GM18502 (cell line): ENCODE measurements around the gene KRCC1.

Experiments used
- ATAC-seq: cut with Tn5 transposase; IDR thresholded peaks from one replicate; pipeline ENCODE4 v1.9.1; 2021; ENCODE audit warnings: mild to moderate bottlenecking; ENCODE audit not compliant: unreplicated experiment, poor library complexity

KRCC1 gene

GRCh38 chr2:88055371-88056128 lies at the start of gene KRCC1:
Gene KRCC1 (minus strand): TSS chr2:88055783. CDS start chr2:88028563, 27,220 bp downstream.
- ATAC-seq: peak; percentile 96

- no peak for ATAC-seq
These were observed 44.9 kb upstream of the KRCC1 start for GRCh38 chr2:88100489-88100858.

GRCh38 chr2:88099798-88100488 lies 44.4 kb upstream of the KRCC1 start:
- no peak for ATAC-seq

GRCh38 chr2:88098558-88098900 lies 42.9 kb upstream of the KRCC1 start:
- ATAC-seq: no peak

- no peak for ATAC-seq
These were observed 42.4 kb upstream of the KRCC1 start for GRCh38 chr2:88097891-88098557.

GRCh38 chr2:88097192-88097591 lies 41.6 kb upstream of the KRCC1 start:
- no peak for ATAC-seq

- no peak for ATAC-seq
These were observed 41.1 kb upstream of the KRCC1 start for GRCh38 chr2:88096708-88097107.

- ATAC-seq: no peak
These were observed 39.4 kb upstream of the KRCC1 start for GRCh38 chr2:88095022-88095421.

- ATAC-seq: no peak
These were observed 37.2 kb upstream of the KRCC1 start for GRCh38 chr2:88092773-88093172.

- ATAC-seq: no peak
These were observed 36.4 kb upstream of the KRCC1 start for GRCh38 chr2:88091943-88092342.

- ATAC-seq: no peak
These were observed 35.1 kb upstream of the KRCC1 start for GRCh38 chr2:88090446-88091283.

- ATAC-seq: no peak
These were observed 33.4 kb upstream of the KRCC1 start for GRCh38 chr2:88088999-88089398.

- no peak for ATAC-seq
These were observed 32.2 kb upstream of the KRCC1 start for GRCh38 chr2:88087763-88088162.

- ATAC-seq: no peak
These were observed 31.5 kb upstream of the KRCC1 start for GRCh38 chr2:88087073-88087472.

GRCh38 chr2:88086401-88086800 lies 30.8 kb upstream of the KRCC1 start:
- ATAC-seq: no peak

GRCh38 chr2:88085602-88086001 lies 30.0 kb upstream of the KRCC1 start:
- ATAC-seq: no peak

GRCh38 chr2:88085099-88085498 lies 29.5 kb upstream of the KRCC1 start:
- no peak for ATAC-seq

- no peak for ATAC-seq
These were observed 27.2 kb upstream of the KRCC1 start for GRCh38 chr2:88082781-88083180.

- no peak for ATAC-seq
These were observed 26.5 kb upstream of the KRCC1 start for GRCh38 chr2:88081924-88082608.

GRCh38 chr2:88080545-88080944 lies 25.0 kb upstream of the KRCC1 start:
- ATAC-seq: no peak
